Measurements from ENCODE around the gene CLIC4. TPM values are rescaled to one million over a fixed set of nuclear protein-coding genes. Genes with fewer than 3 reads are reported as not detected.

Gene CLIC4
- total RNA-seq, 1 experiment from 2014 or later = 230 TPM

GRCh38 chr1:24714859-24715520 is 30.3 kb upstream of the CLIC4 start:
- no peak overlapping the region for H3K18ac ChIP-seq (ENCODE audit: insufficient read length, low read depth, low read length)
- H3K9me3 Mint-ChIP-seq = no peaks in the 10 kb centered on the region
- no peaks in the 10 kb centered on the region for H3K27me3 ChIP-seq (ENCODE audit: insufficient read depth, low read length)
- no peak overlapping the region for H4K91ac ChIP-seq (ENCODE audit: insufficient read length, low read depth, low read length)
- WGBS (ENCODE audit: extremely low coverage, insufficient read length, low lambda C conversion rate) = no CpG with 5 or more reads among the region's 8 CpGs
- no peak overlapping the region for H2AFZ ChIP-seq (ENCODE audit: low read length)
- no peak overlapping the region for H3K4me3 Mint-ChIP-seq
- no peak overlapping the region for H3K14ac ChIP-seq (ENCODE audit: insufficient read depth, low read length)
- H3K4me1 ChIP-seq (ENCODE audit: insufficient read depth, low read length) = no peaks in the 10 kb centered on the region
- no peak overlapping the region for H4K5ac ChIP-seq (ENCODE audit: insufficient read length, low read depth, low read length)
- no peaks in the 10 kb centered on the region; a peak in 1 of 7 replicates for H3K36me3 Mint-ChIP-seq (ENCODE audit: insufficient read depth in 1 of 3, low read depth in 3 of 3)
- no peaks in the 10 kb centered on the region for H3K79me1 ChIP-seq (ENCODE audit: insufficient read depth, low read depth, low read length, poor library complexity, severe bottlenecking)
- H4K20me1 ChIP-seq (ENCODE audit: control insufficient read depth, insufficient read depth, insufficient read length) = no peaks in the 10 kb centered on the region
- no peak overlapping the region for H2BK20ac ChIP-seq (ENCODE audit: low read depth, low read length, poor library complexity, severe bottlenecking)
- H3K23ac ChIP-seq (ENCODE audit: insufficient read length, low read depth, low read length) = no peak overlapping the region
- H2BK12ac ChIP-seq (ENCODE audit: insufficient read length, low read depth, low read length) = no peak overlapping the region
- H3K27ac Mint-ChIP-seq = peak overlapping the region in 1 of 3 experiments; percentile 4; a peak in 1 of 7 replicates
- peaks cover 2% of the 10 kb centered on the region; the same call in 1 of the 2 replicates for H3K27me3 Mint-ChIP-seq (ENCODE audit: low read depth)
- H3K4ac ChIP-seq (ENCODE audit: low read depth, low read length) = no peak overlapping the region
- H2AK5ac ChIP-seq (ENCODE audit: insufficient read length, low read length) = no peak overlapping the region
- no peak overlapping the region for H3K9ac ChIP-seq (ENCODE audit: extremely low read depth, insufficient read length, low read length)
- no peaks in the 10 kb centered on the region for H3K9me3 ChIP-seq (ENCODE audit: control insufficient read depth, low read depth, low read length)
- H3K23me2 ChIP-seq (ENCODE audit: insufficient read length, low read depth, low read length, poor library complexity, severe bottlenecking) = no peaks in the 10 kb centered on the region
- no peak for TF ChIP-seq CTCF (conservative IDR thresholded peaks at IDR 0.05)
- H3K4me2 ChIP-seq (ENCODE audit: insufficient read depth, insufficient read length, low read length) = no peak overlapping the region
- H3K56ac ChIP-seq (ENCODE audit: insufficient read length, low read depth, low read length) = no peak overlapping the region
- no peak overlapping the region for H2BK5ac ChIP-seq (ENCODE audit: insufficient read length, low read length)
- no peak overlapping the region for H2BK15ac ChIP-seq (ENCODE audit: low read depth, low read length)
- no peaks in the 10 kb centered on the region for H3K79me2 ChIP-seq (ENCODE audit: insufficient read depth, low read length)
- H4K8ac ChIP-seq (replicated peaks; ENCODE audit: insufficient read length, low read depth, low read length) = no peak overlapping the region
- H3K27ac ChIP-seq (ENCODE audit: insufficient read length, low read depth, low read length) = no peak overlapping the region
- no peak overlapping the region for H2BK120ac ChIP-seq (ENCODE audit: low read depth, low read length, poor library complexity, severe bottlenecking)
- no peak overlapping the region for H3T11ph ChIP-seq (ENCODE audit: low read length)
- no peaks in the 10 kb centered on the region for H3K4me1 Mint-ChIP-seq
- no peak for DNase-seq

All from H9 (cell line).